HepG2 (cell line): ENCODE measurements around the gene ARVCF.

ENCODE experiments used
- CEBPB ChIP-seq: IDR thresholded peaks from 2 replicates; pipeline ENCODE4 v1.6.1; 2011; ENCODE audit warnings: low read depth, low read length, improper control_type of control experiment, borderline replicate concordance
- CREM ChIP-seq, 2 experiments: sonication (generic) in 1 of 2; formaldehyde crosslinking in 1 of 2; IDR thresholded peaks; 2 replicates each; pipeline versions ENCODE4 v1.4.0 to v1.6.1; 2016 to 2020; ENCODE audit warnings: antibody characterized with exemption in 1 of 2, mild to moderate bottlenecking in 1 of 2, missing genetic modification reagents in 1 of 2
- FLYWCH1 ChIP-seq: sonication (generic); formaldehyde crosslinking; IDR thresholded peaks from 2 replicates; pipeline ENCODE4 v1.8.1; 2023; ENCODE audit warnings: mild to moderate bottlenecking, missing genetic modification reagents
- GABPA ChIP-seq, 2 experiments: IDR thresholded peaks; 2 replicates each; pipeline ENCODE4 v1.6.1; 2011 to 2016; ENCODE audit warnings: low read depth in 2 of 2, low read length in 1 of 2, missing biosample characterization in 1 of 2, missing genetic modification characterization in 1 of 2
- MXD4 ChIP-seq: IDR thresholded peaks from 2 replicates; pipeline ENCODE4 v1.6.1; 2016; ENCODE audit warnings: mild to moderate bottlenecking, missing biosample characterization, missing genetic modification reagents
- NFE2 ChIP-seq: sonication (generic); formaldehyde crosslinking; IDR thresholded peaks from 2 replicates; pipeline ENCODE4 v1.4.0; 2020; ENCODE audit warnings: missing genetic modification reagents
- PHF21A ChIP-seq: sonication (generic); formaldehyde crosslinking; IDR thresholded peaks from 2 replicates; pipeline ENCODE4 v1.5.0; 2020; ENCODE audit warnings: mild to moderate bottlenecking, missing genetic modification reagents
- POLR2AphosphoS5 ChIP-seq: IDR thresholded peaks from 2 replicates; pipeline ENCODE4 v1.6.1; 2012; ENCODE audit warnings: low read depth, low read length
- SP2 ChIP-seq: sonication (generic); formaldehyde crosslinking; IDR thresholded peaks from 2 replicates; pipeline ENCODE4 v1.5.1; 2020; ENCODE audit warnings: mild to moderate bottlenecking, missing genetic modification reagents
- YY1 ChIP-seq: IDR thresholded peaks from 2 replicates; pipeline ENCODE4 v1.6.1; 2011; ENCODE audit warnings: low read length, low read depth, moderate library complexity, mild to moderate bottlenecking; ENCODE audit not compliant: insufficient read depth, insufficient replicate concordance
- ZNF709 ChIP-seq: sonication (generic); formaldehyde crosslinking; IDR thresholded peaks from 2 replicates; pipeline ENCODE4 v1.5.0; 2020; ENCODE audit warnings: mild to moderate bottlenecking, missing genetic modification reagents
- TF ChIP-seq, protein P1 (sequence below): IDR thresholded peaks from 2 replicates; pipeline ENCODE4 v1.6.1; 2016; ENCODE audit warnings: missing compliant biosample characterization, missing genetic modification reagents, borderline replicate concordance

DNA sequence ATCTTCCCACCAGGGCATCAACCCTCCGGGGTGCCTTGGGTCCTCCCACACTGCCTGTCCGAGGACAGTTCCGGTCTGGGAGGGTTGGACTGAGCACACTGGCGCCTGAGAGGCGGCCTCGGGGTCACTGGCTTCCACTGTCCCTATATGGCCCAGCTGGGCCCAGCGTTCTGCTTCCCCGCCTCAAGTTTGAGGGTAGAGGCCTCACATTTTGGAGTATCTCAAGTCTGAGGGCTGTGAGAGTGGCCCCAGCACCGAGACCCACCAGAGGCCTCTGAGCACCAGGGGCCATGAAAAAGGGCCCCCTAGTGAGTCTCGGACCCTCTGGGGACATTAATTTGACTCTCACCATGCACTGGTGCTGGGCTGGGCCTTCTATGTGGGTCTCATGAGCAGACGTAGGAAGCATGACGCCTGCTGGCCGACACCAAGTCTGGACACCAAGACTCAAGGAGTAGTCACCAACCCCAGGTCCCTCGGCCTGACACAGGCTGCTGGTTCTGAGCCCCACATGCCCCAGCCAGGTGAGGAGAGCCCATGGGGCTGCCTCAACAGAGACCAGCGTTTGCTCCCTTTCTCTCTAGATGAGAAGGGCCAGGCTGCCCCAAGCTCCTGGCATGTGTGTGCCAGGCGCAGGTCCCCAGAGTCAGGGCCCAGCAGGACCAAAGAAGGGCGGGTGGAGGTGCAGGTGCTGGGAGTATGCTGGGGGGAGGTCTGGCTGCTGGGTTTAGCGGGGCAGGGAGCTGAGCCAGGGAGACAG, 27.5 kb downstream of the ARVCF start:
- TF ChIP-seq GABPA (IDR thresholded peaks at IDR 0.05; ENCODE audit: low read depth, low read length) = no peak
- TF ChIP-seq GABPA (CRISPR knock-in tag; IDR thresholded peaks at IDR 0.05; ENCODE audit: low read depth) = no peak
- no peak for TF ChIP-seq NFE2
- TF ChIP-seq ZNF709 (CRISPR knock-in tag) = no peak
- TF ChIP-seq CEBPB = no peak; the same call in 1 of the 2 replicates
- TF ChIP-seq MXD4 = no peak
- no peak for TF ChIP-seq POLR2AphosphoS5
- no peak for TF ChIP-seq SP2 (CRISPR knock-in tag)
- TF ChIP-seq, protein P1, sequence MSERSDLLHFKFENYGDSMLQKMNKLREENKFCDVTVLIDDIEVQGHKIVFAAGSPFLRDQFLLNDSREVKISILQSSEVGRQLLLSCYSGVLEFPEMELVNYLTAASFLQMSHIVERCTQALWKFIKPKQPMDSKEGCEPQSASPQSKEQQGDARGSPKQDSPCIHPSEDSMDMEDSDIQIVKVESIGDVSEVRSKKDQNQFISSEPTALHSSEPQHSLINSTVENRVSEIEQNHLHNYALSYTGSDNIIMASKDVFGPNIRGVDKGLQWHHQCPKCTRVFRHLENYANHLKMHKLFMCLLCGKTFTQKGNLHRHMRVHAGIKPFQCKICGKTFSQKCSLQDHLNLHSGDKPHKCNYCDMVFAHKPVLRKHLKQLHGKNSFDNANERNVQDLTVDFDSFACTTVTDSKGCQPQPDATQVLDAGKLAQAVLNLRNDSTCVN (CRISPR knock-in tag) = no peak
- no peak for TF ChIP-seq PHF21A (CRISPR knock-in tag)
- no peak for TF ChIP-seq FLYWCH1 (CRISPR knock-in tag)
- TF ChIP-seq CREM (IDR thresholded peaks at IDR 0.05) = no peak
- no peak for TF ChIP-seq CREM (CRISPR knock-in tag; IDR thresholded peaks at IDR 0.05)
- no peak for TF ChIP-seq YY1
